ENCODE results near the gene MAGI3.

Gene MAGI3

DNA sequence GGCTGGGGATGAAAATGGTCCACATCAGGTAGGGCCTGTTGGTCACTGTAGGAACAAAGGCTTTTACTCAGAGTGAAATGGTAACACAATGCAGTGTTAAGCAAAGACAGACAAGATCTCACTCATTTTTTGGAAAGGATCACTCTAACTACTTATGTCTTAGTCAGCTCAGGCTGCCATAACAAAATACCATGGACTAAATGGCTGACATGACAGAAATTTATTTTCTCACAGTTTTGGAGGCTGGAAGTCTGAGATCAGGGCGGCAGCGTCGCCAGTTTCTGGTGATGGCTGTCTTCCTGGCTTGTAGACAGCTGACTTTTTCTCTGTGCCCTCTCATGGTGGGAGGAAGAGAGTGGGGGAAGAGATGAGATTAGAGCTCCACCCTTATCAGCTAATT lies 10.2 kb upstream of the MAGI3 start:
- Histone ChIP-seq H4K91ac (ENCODE audit: low read depth, low read length) (no peak overlapping the region), H2BK120ac (ENCODE audit: insufficient read depth, low read length, poor library complexity) (no peak overlapping the region), H2BK5ac (ENCODE audit: low read depth, low read length, poor library complexity) (no peak overlapping the region), H3K18ac (ENCODE audit: low read length) (no peak overlapping the region), H3K9ac (ENCODE audit: low read length) (no peak overlapping the region), H3K27me3 (ENCODE audit: insufficient read depth, low read length) (no peaks in the 10 kb centered on the region), H2AFZ (ENCODE audit: insufficient read depth, low read length, poor library complexity) (no peak overlapping the region), H3K4ac (ENCODE audit: low read depth, low read length) (no peak overlapping the region), H3K4me2 (ENCODE audit: low read length) (no peak overlapping the region), H3K27ac (ENCODE audit: low read depth, low read length) (no peak overlapping the region), H3K4me1 (ENCODE audit: control insufficient read depth in 1 of 2, insufficient read depth in 2 of 2, low read length in 2 of 2) (no peaks in the 10 kb centered on the region), H4K12ac (ENCODE audit: low read depth, low read length) (no peak overlapping the region), H2AK5ac (ENCODE audit: low read length) (no peak overlapping the region), H3K79me2 (ENCODE audit: control insufficient read depth, insufficient read depth, low read length, poor library complexity) (no peaks in the 10 kb centered on the region), H3K4me3 (ENCODE audit: low read depth, low read length) (no peak overlapping the region), H3K79me1 (ENCODE audit: low read length) (no peaks in the 10 kb centered on the region), H3K14ac (ENCODE audit: low read length) (no peak overlapping the region), H4K8ac (ENCODE audit: low read depth, low read length) (no peak overlapping the region), H3K36me3 (ENCODE audit: control insufficient read depth in 1 of 2, insufficient read depth in 2 of 2, low read length in 2 of 2) (no peaks in the 10 kb centered on the region), H3K9me3 (ENCODE audit: insufficient read depth, low read depth, low read length) (no peaks in the 10 kb centered on the region), H3K23ac (ENCODE audit: low read length) (no peak overlapping the region), H2BK12ac (ENCODE audit: low read length) (no peak overlapping the region)
- no CpG with 5 or more reads among the region's 3 CpGs for WGBS (ENCODE audit: extremely low coverage, insufficient coverage, insufficient read length)
- DNase-seq = no peak

DNA sequence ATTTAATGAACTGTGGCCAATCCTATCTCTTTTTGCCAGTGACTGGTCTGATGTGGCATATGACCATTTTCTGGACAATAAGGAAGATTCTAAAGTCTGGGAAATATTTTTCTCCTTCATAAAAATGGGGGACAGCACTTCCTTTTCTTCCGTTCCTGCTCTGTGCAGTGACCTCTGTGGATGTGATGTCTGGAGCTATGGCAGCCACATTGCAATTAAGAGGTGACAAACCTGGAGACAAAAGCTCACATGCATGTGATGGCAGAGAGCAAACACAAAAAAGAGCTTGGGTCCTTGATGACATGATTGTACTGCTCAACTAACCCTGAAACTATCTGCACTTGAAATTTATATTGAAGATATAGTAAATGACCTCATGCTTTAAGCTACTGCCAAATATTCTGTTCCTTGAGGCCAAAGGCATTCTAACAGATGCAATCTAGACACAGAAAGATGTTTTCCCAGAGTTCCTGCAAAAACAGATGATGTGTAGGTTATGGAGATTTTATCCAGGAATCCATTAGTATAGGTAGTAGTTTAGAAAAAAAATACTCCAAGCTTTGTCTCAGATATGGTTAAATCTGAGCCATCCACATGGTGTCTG lies 2.2 kb upstream of the MAGI3 start:
- no peak overlapping the region for H3K4me2 ChIP-seq (ENCODE audit: low read length)
- H2AK5ac ChIP-seq (ENCODE audit: low read length) = no peak overlapping the region
- peaks cover 14% of the 10 kb centered on the region for H3K79me2 ChIP-seq (ENCODE audit: control insufficient read depth, insufficient read depth, low read length, poor library complexity)
- H3K9me3 ChIP-seq (ENCODE audit: insufficient read depth, low read depth, low read length) = peaks cover 2% of the 10 kb centered on the region
- H3K14ac ChIP-seq (ENCODE audit: low read length) = no peak overlapping the region
- WGBS (ENCODE audit: extremely low coverage, insufficient coverage, insufficient read length) = no CpG with 5 or more reads among the region's 1 CpG
- H3K27me3 ChIP-seq (ENCODE audit: insufficient read depth, low read length) = no peaks in the 10 kb centered on the region
- H2BK120ac ChIP-seq (ENCODE audit: insufficient read depth, low read length, poor library complexity) = no peak overlapping the region
- no peak overlapping the region for H3K4ac ChIP-seq (ENCODE audit: low read depth, low read length)
- H2BK12ac ChIP-seq (ENCODE audit: low read length) = no peak overlapping the region
- H4K12ac ChIP-seq (ENCODE audit: low read depth, low read length) = no peak overlapping the region
- peaks cover 14% of the 10 kb centered on the region for H3K79me1 ChIP-seq (ENCODE audit: low read length)
- H2BK5ac ChIP-seq (ENCODE audit: low read depth, low read length, poor library complexity) = no peak overlapping the region
- no peak overlapping the region for H3K18ac ChIP-seq (ENCODE audit: low read length)
- H3K9ac ChIP-seq (ENCODE audit: low read length) = no peak overlapping the region
- no peak overlapping the region for H2AFZ ChIP-seq (ENCODE audit: insufficient read depth, low read length, poor library complexity)
- peak in 1 of 2 donors; percentile 46 for DNase-seq
- H4K8ac ChIP-seq (ENCODE audit: low read depth, low read length) = no peak overlapping the region
- no peaks in the 10 kb centered on the region for H3K36me3 ChIP-seq (ENCODE audit: control insufficient read depth in 1 of 2, insufficient read depth in 2 of 2, low read length in 2 of 2)
- no peak overlapping the region for H3K27ac ChIP-seq (ENCODE audit: low read depth, low read length)
- H3K23ac ChIP-seq (ENCODE audit: low read length) = no peak overlapping the region
- no peak overlapping the region for H3K4me3 ChIP-seq (ENCODE audit: low read depth, low read length)
- H4K91ac ChIP-seq (ENCODE audit: low read depth, low read length) = no peak overlapping the region
- H3K4me1 ChIP-seq (ENCODE audit: control insufficient read depth in 1 of 2, insufficient read depth in 2 of 2, low read length in 2 of 2) = peaks cover 0 to 6% of the 10 kb centered on the region in 2 experiments

DNA sequence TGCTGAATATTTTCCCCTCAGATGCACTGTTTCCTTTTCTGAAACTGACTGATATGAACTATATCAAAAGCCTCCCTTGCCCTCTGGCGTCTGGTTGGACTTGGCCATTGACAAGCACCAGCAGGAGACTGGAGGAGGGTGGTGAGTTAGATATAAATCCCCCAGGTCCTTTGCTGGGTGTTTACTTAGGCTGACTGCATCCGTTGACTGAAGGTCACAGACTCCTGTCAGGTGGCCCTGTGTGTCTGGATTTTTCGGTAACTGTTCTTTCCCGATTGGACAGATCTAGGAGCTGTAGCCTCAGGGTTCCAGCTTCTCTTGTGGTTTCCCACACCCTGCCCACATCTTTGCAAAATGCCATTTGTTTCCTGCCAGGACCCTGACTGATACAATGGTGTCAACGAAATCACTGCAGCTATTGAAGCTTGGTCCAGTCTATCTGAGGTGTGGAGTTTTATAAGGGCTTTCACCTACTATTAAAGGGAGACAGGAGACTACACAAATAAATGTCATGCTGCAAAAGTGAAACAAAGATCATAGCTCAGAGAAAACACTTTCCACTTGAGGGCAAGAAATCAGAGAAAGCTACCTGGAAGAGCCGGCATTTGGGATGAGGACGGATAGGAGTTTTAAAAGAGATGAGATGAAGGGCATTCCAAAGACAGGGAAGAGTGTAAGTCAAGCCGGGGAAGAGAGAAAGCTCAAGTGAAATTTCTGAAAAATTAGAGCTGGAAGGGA lies 1.5 kb upstream of the MAGI3 start:
- Histone ChIP-seq H2BK5ac (ENCODE audit: low read depth, low read length, poor library complexity) (peak overlapping the region; percentile 60), H2BK120ac (ENCODE audit: insufficient read depth, low read length, poor library complexity) (no peak overlapping the region), H3K4me1 (ENCODE audit: control insufficient read depth in 1 of 2, insufficient read depth in 2 of 2, low read length in 2 of 2) (peaks cover 0 to 6% of the 10 kb centered on the region in 2 experiments), H3K9ac (ENCODE audit: low read length) (no peak overlapping the region), H2BK12ac (ENCODE audit: low read length) (no peak overlapping the region), H3K23ac (ENCODE audit: low read length) (no peak overlapping the region), H4K12ac (ENCODE audit: low read depth, low read length) (no peak overlapping the region), H3K4ac (ENCODE audit: low read depth, low read length) (no peak overlapping the region), H3K79me1 (ENCODE audit: low read length) (peaks cover 14% of the 10 kb centered on the region), H3K27ac (ENCODE audit: low read depth, low read length) (peak overlapping the region; percentile 60), H3K14ac (ENCODE audit: low read length) (no peak overlapping the region), H3K18ac (ENCODE audit: low read length) (no peak overlapping the region), H3K4me3 (ENCODE audit: low read depth, low read length) (no peak overlapping the region), H3K9me3 (ENCODE audit: insufficient read depth, low read depth, low read length) (peaks cover 2% of the 10 kb centered on the region), H3K4me2 (ENCODE audit: low read length) (peak overlapping the region; percentile 86), H2AFZ (ENCODE audit: insufficient read depth, low read length, poor library complexity) (no peak overlapping the region), H2AK5ac (ENCODE audit: low read length) (no peak overlapping the region), H3K27me3 (ENCODE audit: insufficient read depth, low read length) (no peaks in the 10 kb centered on the region), H3K79me2 (ENCODE audit: control insufficient read depth, insufficient read depth, low read length, poor library complexity) (peaks cover 14% of the 10 kb centered on the region), H4K8ac (ENCODE audit: low read depth, low read length) (no peak overlapping the region), H4K91ac (ENCODE audit: low read depth, low read length) (no peak overlapping the region), H3K36me3 (ENCODE audit: control insufficient read depth in 1 of 2, insufficient read depth in 2 of 2, low read length in 2 of 2) (no peaks in the 10 kb centered on the region)
- peak; percentile 46 to 57 for DNase-seq
- no CpG with 5 or more reads among the region's 8 CpGs for WGBS (ENCODE audit: extremely low coverage, insufficient coverage, insufficient read length)

DNA sequence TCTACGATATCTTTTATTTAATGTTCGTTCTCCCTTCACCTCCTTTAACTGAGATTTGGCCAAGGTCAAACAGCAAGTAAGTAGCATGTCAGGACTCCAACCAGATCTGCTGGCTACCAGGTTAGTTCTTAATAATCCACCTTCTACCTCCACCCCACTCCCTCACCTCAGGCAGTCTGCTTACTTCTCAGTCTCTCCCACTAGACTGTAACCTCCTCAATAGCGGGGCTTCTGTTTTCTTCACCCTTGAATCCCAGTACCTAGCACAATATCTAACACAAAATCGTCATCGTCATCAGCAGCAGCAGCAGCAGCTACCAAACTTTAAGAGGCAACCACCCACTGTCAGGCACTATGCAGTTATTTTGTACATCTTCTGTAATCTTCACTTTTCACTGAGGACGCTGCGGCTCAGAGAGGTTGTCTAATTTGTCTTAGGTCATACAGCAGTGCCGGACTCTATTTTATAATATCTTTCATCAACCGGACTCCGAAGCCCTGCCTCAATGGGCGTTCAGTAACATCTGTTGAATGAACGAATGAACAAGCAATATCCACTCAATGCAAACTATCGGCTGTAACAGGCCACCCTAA lies 859 bp upstream of the MAGI3 start:
- H2BK120ac ChIP-seq (ENCODE audit: insufficient read depth, low read length, poor library complexity) = peak overlapping the region; percentile 34
- H2AK5ac ChIP-seq (ENCODE audit: low read length) = no peak overlapping the region
- H3K23ac ChIP-seq (ENCODE audit: low read length) = no peak overlapping the region
- H3K79me1 ChIP-seq (ENCODE audit: low read length) = peaks cover 14% of the 10 kb centered on the region
- peak overlapping the region; percentile 51 for H4K8ac ChIP-seq (ENCODE audit: low read depth, low read length)
- H3K79me2 ChIP-seq (ENCODE audit: control insufficient read depth, insufficient read depth, low read length, poor library complexity) = peaks cover 14% of the 10 kb centered on the region
- peaks cover 2% of the 10 kb centered on the region for H3K9me3 ChIP-seq (ENCODE audit: insufficient read depth, low read depth, low read length)
- no peak overlapping the region for H3K4ac ChIP-seq (ENCODE audit: low read depth, low read length)
- peak overlapping the region; percentile 71 for H3K18ac ChIP-seq (ENCODE audit: low read length)
- no peak overlapping the region for H4K91ac ChIP-seq (ENCODE audit: low read depth, low read length)
- H4K12ac ChIP-seq (ENCODE audit: low read depth, low read length) = no peak overlapping the region
- H3K9ac ChIP-seq (ENCODE audit: low read length) = no peak overlapping the region
- no CpG with 5 or more reads among the region's 13 CpGs for WGBS (ENCODE audit: extremely low coverage, insufficient coverage, insufficient read length)
- no peaks in the 10 kb centered on the region for H3K27me3 ChIP-seq (ENCODE audit: insufficient read depth, low read length)
- peak overlapping the region; percentile 30 for H2AFZ ChIP-seq (ENCODE audit: insufficient read depth, low read length, poor library complexity)
- peaks cover 0 to 6% of the 10 kb centered on the region in 2 experiments for H3K4me1 ChIP-seq (ENCODE audit: control insufficient read depth in 1 of 2, insufficient read depth in 2 of 2, low read length in 2 of 2)
- H3K4me2 ChIP-seq (ENCODE audit: low read length) = peak overlapping the region; percentile 86
- no peaks in the 10 kb centered on the region for H3K36me3 ChIP-seq (ENCODE audit: control insufficient read depth in 1 of 2, insufficient read depth in 2 of 2, low read length in 2 of 2)
- peak in 1 of 2 donors; percentile 2 for DNase-seq
- peak overlapping the region; percentile 11 for H3K14ac ChIP-seq (ENCODE audit: low read length)
- peak overlapping the region; percentile 60 for H2BK5ac ChIP-seq (ENCODE audit: low read depth, low read length, poor library complexity)
- H3K27ac ChIP-seq (ENCODE audit: low read depth, low read length) = peak overlapping the region; percentile 60
- peak overlapping the region; percentile 3 for H2BK12ac ChIP-seq (ENCODE audit: low read length)
- peak overlapping the region; percentile 69 for H3K4me3 ChIP-seq (ENCODE audit: low read depth, low read length)

All from trophoblast cell (in vitro differentiated cells and primary cell).